ENCODE results near the gene LPAR5.

The LPAR5 gene

DNA sequence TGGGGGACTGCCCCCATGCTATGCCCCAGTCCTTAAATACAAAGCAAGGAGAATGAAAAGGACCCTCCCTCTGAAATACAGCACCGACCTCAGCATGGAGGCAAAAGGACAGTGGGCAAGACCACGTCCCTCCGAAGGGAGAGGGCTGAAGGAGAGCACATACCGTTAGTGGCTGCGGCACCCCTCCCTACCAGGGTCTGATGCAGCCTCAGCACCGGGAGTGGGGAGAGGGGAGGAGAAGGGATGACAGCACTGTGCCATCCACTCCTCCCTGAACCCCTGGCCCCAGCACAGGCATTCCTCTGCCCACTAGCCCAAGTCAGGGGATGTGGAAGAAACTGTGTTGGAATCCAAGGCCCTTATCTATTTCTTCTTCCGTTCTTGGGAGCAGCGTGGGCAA, 15.1 kb upstream of the LPAR5 start:
- in situ Hi-C loops (cut with HindIII; ENCODE audit: low sequenced_read_pairs) = no loop called here
- DNase-seq (ENCODE audit: low read depth) = no peak
- TF ChIP-seq, protein P1, sequence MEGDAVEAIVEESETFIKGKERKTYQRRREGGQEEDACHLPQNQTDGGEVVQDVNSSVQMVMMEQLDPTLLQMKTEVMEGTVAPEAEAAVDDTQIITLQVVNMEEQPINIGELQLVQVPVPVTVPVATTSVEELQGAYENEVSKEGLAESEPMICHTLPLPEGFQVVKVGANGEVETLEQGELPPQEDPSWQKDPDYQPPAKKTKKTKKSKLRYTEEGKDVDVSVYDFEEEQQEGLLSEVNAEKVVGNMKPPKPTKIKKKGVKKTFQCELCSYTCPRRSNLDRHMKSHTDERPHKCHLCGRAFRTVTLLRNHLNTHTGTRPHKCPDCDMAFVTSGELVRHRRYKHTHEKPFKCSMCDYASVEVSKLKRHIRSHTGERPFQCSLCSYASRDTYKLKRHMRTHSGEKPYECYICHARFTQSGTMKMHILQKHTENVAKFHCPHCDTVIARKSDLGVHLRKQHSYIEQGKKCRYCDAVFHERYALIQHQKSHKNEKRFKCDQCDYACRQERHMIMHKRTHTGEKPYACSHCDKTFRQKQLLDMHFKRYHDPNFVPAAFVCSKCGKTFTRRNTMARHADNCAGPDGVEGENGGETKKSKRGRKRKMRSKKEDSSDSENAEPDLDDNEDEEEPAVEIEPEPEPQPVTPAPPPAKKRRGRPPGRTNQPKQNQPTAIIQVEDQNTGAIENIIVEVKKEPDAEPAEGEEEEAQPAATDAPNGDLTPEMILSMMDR (IDR thresholded peaks at IDR 0.05; ENCODE audit: low read depth, low read length, missing control alignments) = no peak
- H3K4me3 ChIP-seq (ENCODE audit: low read depth, low read length) = no peak overlapping the region

DNA sequence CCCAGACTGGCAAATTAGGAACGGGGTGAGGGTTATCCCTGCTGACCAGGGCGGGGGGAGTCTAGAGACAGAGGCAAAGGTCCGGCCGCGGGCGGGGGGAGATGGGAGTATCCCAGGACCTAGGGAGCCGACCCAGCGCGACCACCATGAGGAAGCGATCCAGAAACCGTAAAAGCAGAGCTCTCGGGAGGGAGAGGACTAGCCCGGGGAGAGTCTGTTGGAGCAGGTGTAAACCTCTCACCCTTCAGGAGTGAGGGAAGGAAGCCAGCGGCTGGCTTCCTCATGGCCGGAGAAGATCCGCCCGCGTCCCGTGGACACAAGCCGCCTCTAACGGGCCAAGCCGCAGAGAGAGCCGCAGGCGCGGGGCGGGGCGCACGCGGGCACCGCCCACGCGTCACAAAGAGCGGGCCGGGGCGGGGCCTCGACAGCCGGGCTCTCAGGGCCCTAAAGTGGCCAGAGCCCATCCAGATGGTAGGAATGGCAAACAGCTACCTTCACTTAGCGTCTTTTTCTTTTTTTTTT, 11.4 kb upstream of the LPAR5 start, which contains the start of gene ACRBP:
TSS of gene ACRBP (minus strand) at position 350 of the 522 bp plus-strand sequence. CDS start at position 284, 66 bp downstream.
- H3K4me3 ChIP-seq (ENCODE audit: low read depth, low read length) = peak within 1 kb of the TSS; percentile 34
- DNase-seq (ENCODE audit: low read depth) = peak; percentile 13
- in situ Hi-C loops (cut with HindIII; ENCODE audit: low sequenced_read_pairs) = loop anchor here (5.0 kb wide), 1 partner anchor 45 kb away; no protein-coding TSS in a partner anchor
- TF ChIP-seq, protein P1 (IDR thresholded peaks at IDR 0.05; ENCODE audit: low read depth, low read length, missing control alignments) = no peak

DNA sequence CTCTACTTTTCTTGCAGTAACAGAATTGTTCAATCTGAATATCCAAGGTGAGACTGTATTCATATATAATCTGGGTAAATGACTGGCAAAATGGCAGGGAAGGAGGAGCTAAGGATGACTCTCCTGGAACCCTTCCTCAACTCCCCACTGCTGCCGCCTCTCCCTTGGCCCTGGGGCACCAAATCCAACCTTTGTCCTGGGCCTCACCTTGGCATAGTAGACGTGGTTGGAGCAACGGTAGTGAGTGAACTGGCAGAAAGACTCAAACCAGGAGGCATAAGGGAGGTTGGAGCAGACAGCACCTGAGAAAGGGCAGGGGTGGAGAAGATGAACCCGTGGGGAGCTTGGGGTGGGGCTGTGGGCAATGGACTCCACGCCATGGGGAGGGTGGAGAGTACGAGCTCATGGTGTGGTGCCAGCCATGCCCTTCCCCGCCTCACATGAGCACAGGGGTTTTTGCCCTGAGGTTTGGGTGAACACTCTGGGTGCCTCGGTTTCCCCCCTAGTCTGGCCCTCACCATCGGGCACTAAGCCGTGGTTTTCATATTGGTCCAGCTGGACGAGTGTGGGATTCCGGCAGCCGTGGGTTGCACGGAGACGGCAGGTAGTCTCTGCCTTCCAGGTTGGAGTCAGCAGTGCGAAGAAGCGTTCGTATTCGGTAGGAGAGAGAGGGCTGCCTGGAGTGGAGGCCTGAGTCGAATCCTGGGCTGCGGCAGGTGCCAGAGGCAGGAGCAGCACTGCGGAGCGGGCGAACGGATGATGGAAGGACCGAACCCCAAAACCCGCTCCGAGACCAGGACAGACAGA, 10.7 kb upstream of the LPAR5 start:
- TF ChIP-seq, protein P1 (IDR thresholded peaks at IDR 0.05; ENCODE audit: low read depth, low read length, missing control alignments) = no peak
- in situ Hi-C loops (cut with HindIII; ENCODE audit: low sequenced_read_pairs) = loop anchor here (5.0 kb wide), 1 partner anchor 46 kb away; no protein-coding TSS in a partner anchor
- H3K4me3 ChIP-seq (ENCODE audit: low read depth, low read length) = peak overlapping the region; percentile 34
- no peak for DNase-seq (ENCODE audit: low read depth)

DNA sequence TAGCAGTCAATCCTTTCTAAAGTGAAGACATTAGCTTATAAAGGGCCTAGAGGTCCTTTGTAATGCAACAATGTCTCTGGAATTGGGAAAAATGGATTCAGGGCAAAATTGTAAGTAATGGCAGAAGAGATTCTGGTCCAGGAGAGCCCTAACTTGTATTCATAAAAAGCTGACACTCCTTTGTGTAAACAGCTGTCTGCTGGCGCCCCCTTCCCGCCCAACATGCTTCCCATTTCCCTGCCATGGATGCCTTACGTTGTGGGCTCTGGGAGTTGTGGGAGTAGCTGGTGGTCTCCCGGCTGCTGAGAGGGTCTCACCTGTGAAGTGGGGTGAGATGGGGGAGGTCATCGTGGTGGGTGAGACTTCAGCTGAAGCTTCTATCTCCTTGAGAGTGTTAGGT, 9.1 kb upstream of the LPAR5 start:
- in situ Hi-C loops (cut with HindIII; ENCODE audit: low sequenced_read_pairs) = loop anchor here (5.0 kb wide), 1 partner anchor 47 kb away; no protein-coding TSS in a partner anchor

DNA sequence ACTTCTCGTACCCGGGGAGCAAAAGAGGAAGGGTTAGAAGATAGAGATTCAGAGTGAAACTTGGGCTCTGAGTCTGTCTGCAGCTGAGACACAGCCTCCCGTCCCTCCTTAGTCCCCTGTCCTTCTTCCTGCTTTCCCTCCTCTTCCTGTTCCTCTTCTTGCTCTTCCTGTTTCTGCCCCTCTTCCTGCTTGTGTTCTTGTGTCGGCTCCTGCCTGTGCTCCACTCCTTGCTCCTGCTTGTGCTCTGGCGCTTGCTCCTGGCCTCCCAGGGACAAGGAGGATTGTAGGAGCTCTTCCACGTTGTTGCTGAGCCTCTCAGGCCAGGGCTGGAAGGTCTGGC, 8.5 kb upstream of the LPAR5 start:
- H3K4me3 ChIP-seq (ENCODE audit: low read depth, low read length) = no peak overlapping the region
- DNase-seq (ENCODE audit: low read depth) = no peak
- TF ChIP-seq, protein P1 (IDR thresholded peaks at IDR 0.05; ENCODE audit: low read depth, low read length, missing control alignments) = no peak
- in situ Hi-C loops (cut with HindIII; ENCODE audit: low sequenced_read_pairs) = no loop called here

More for the DNA sequence above, 9.1 kb upstream of the LPAR5 start:
- DNase-seq (ENCODE audit: low read depth) = no peak
- TF ChIP-seq, protein P1 (IDR thresholded peaks at IDR 0.05; ENCODE audit: low read depth, low read length, missing control alignments) = no peak
- H3K4me3 ChIP-seq (ENCODE audit: low read depth, low read length) = no peak overlapping the region

DNA sequence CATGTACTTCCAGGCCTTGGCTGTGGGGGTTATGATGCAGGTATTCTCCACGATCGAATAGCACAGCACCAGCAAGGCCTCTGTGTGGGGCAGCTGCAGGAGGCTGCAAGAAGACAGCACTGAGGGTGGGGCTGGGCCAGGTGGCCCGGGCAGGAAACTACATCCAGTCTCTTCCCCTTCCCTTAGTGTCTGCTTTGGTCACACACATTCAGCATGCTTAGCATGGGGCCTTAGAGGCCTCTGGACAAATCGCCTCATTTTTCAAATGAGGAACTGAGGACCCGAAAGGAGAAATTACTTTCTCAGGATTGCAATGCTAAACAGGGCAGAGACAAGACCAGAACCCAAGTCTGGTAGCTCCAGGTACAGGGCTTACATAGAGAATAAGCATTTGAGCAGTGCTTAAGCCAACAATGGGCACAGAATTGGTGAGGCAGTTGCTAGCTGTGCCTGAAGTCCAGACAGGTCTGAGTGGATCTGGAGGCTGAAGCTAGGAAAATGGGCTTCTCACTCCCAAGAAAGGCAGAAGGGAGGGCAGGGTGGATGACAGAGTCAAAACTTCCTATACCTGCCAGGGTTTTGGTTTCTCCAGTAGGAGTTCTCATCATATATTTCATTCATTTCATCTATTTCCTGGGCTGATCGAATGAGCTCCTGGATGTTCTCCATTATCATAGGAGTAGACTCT, 8.0 kb upstream of the LPAR5 start:
- TF ChIP-seq, protein P1 (IDR thresholded peaks at IDR 0.05; ENCODE audit: low read depth, low read length, missing control alignments) = no peak
- DNase-seq (ENCODE audit: low read depth) = no peak
- in situ Hi-C loops (cut with HindIII; ENCODE audit: low sequenced_read_pairs) = no loop called here
- H3K4me3 ChIP-seq (ENCODE audit: low read depth, low read length) = no peak overlapping the region
